LoVo (cell line): ENCODE measurements around the gene MORN5.

Experiments
- DNase-seq: peaks from one replicate; pipeline ENCODE4 v3.0.0-alpha.2; 2016; ENCODE audit warnings: low spot score

MORN5 gene

DNA sequence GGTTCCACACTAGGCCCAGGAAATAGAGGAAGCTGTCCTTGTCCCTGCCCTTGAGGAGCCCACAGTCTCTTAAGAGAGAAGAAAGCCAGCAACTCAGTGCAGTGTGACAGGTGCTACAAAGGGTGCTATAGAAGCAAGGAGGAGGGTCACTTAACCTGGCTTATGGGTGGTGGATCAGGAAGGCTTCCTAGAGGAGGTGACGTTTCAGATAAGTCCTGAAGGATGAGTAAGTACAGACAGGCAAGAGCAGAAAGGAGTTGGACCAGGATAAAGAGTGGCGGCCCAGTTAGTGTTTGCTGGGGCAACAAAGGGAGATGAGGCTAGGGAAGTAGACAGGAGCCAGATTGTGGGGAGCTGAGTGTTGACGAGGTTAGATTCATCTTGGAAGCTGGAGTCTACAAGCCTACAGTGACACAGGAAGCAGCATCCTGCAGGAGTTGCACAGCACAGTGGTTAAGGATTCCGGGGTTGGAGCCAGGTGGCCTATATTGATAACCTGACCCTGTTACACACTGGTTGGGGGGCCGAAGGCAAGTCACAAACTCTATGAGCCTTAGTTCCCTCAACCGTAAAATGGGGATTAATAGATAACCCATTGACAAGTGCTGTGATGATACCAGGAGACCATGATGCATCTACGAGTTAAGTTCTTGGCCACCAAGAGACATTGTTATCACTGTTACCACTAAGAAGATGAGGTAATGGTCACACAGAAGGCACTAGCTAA lies 74.5 kb downstream of the MORN5 start:
- DNase-seq = no peak

DNA sequence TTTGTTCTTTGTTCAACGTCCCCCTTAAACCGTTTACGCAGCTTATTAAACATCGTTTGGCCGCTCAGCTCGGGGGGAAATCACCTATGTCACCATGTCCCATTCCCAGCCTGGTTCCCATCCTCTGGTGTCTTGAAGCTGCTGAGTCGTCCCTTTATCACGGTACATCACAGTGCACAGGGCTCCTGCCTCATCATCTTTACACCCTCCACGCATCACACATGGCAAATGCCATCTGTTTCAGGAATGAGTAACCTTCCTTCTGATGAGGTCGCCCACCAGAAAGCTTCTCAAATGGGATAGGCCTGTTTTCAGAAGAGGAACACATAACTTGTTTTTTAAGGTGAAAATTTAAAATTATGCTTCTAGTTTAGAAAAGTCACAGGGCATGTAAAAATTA lies 77.0 kb downstream of the MORN5 start:
- DNase-seq = no peak

DNA sequence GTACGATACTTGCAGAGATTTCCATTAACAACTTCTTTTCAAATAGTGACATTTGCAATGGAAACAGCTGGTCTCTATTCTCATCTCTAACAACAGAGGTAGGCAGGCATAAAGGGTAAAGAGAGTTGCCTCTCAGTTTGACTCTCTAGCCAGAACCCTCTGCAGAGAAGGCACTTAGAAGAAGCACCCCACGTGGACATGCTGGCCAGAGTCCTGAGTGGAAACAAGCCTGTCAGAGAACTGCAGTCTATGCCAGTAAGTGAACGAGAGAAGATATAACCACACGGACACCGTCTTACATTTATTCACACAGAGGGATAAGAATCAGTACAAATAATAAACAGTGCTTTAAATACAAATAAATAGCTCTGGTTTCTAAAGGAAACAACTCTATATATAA lies 80.0 kb downstream of the MORN5 start:
- no peak for DNase-seq

DNA sequence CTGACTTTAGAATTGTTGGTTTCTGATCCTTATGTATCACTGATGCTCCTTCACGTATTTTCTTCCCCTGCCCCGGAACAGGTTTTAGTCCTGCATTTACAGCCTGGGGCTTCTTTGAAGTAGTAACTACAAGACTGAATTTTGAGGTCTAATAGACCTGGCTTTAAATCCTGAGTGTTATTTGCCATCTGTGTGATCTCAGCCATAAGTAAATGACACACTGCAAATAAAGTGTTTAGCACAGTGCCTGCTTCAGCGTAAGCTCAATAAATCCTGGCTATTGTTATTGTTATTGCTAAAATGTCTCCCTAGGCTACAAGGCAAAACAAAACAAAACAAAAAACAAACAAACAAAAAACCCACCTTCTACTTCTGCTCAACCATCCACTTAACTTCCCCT lies 84.6 kb downstream of the MORN5 start:
- no peak for DNase-seq

DNA sequence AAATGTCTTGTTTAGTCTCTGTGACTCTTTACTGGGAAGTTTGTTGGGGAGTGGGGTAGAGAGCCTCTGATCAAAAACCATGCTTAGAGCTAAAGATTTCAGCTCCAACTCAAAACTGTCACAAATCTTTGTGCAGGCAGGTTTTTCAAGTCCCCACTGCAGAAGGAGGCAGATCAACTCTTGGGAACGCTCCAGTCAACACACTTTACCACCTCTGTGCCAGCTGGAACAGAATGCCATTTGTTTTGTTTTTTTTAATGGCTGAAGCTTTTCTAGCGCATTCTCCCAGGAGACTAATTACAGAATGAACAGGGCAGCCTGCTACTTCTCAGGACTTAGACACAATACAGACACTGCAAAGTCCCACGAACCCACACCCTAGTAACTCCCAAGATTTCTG lies 87.0 kb downstream of the MORN5 start:
- no peak for DNase-seq

DNA sequence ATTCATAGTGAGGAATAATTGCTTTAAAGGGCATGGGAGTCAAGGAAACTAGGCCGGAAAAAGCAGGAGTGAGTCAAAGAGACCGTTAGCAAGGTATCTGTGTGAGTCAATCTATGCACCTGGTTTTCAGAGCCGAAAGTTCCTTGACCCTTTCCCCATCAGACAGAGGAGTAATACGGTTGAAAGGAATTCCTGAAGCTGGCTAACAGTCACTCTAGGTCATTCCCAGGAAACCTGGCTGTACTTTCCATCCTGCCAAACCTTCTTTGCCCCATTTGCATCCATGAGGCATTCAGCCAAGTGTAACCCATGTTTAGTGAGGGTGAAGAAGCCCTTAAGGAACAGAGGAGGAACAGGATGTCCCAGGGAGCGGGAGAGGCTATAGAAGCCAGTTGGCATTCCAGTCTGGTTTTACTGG lies 88.7 kb downstream of the MORN5 start:
- DNase-seq = no peak
